Mucosa of descending colon (tissue), 3 donors: ENCODE results near the gene MACF1. TPM values are rescaled to one million over a fixed set of nuclear protein-coding genes. Genes with fewer than 3 reads are reported as not detected.

ENCODE experiments used
- ATAC-seq: fragments of 200-7000 bp; cut with Tn5 transposase; one replicate; pipeline ENCODE4 v1.9.1; 2020; ENCODE audit warnings: mild to moderate bottlenecking, moderate library complexity
- DNase-seq, 3 donors: peaks; one replicate each; pipeline ENCODE4 v3.0.0-alpha.2; 2020
- H3K36me3 ChIP-seq: fragments of 200-600 bp; one replicate; pipeline ENCODE4 v1.8.0; 2021; ENCODE audit warnings: low read depth, mild to moderate bottlenecking
- H3K4me1 ChIP-seq: fragments of 200-600 bp; one replicate; pipeline ENCODE4 v1.8.0; 2021; ENCODE audit warnings: low read depth, mild to moderate bottlenecking
- H3K4me3 ChIP-seq: fragments of 200-600 bp; one replicate; pipeline ENCODE4 v1.8.0; 2021; ENCODE audit warnings: mild to moderate bottlenecking
- H3K9me3 ChIP-seq: fragments of 200-600 bp; one replicate; pipeline ENCODE4 v1.8.0; 2021; ENCODE audit warnings: mild to moderate bottlenecking
- intact Hi-C, 2 donors: fragments of 100-400 bp; cut with DNase I in 1 of 2; cut with micrococcal nuclease in 1 of 2; formaldehyde crosslinking; loops; one replicate each; pipeline versions ENCODE4 v1.11.0 to v1.11.1; 2022; cut with DNase I, micrococcal nuclease
- total RNA-seq, 3 donors: library from RNA; stranded (reverse); fragmentation: NEBNext Ultra II Directional in 2 of 3; extraction: Animal tissue kit (Norgen Biotek cat#: 25700) in 2 of 3; gene quantifications; one replicate each; pipeline versions ENCODE4 v1.2.1 to v1.2.4, GENCODE V29; 2021 to 2023
- TF ChIP-seq, protein P1 (sequence below): fragments of 200-600 bp; IDR thresholded peaks from one replicate; pipeline ENCODE4 v1.8.0; 2022; ENCODE audit warnings: antibody characterized with exemption, mild to moderate bottlenecking
- donor health status: DM: no; HTN: no; CAD: no; lungs with moderate emphysema.
- donor health status: DM: no; HTN: no; CAD: no.
- donor health status: DM: no; HTN: yes; CAD: no.

Gene MACF1
- total RNA-seq, 3 donors from 2014 or later = 146 to 362 (median 156) TPM

DNA sequence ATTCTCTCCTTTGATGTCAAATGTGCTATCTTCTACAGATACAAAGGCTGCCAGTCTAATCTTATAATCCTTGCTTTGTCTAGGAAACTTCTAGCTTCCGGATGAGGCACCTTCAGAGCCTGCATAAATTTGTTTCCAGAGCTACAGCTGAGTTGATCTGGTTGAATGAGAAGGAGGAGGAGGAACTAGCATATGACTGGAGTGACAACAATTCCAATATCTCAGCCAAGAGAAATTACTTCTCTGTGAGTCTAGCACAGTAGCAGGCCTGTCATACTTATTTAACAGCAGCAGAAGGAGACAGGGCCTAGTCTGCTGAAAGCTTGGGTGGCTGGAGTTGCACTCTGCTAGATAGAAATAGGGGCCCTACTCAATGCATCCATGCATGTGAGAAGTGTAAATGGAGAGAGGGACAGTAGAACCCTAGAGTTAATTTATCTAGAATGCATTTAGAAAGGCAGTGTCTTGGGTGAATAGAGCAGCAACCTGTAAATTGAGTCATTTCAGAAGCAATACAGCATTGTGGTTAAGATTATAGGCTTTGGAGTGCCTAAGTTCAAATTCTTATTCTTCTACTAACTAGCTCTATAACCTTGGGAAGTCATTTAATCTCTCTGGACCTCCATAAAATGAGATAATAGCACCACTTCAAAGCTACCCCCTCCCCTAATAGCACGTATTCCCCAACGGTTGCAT, 89.0 kb downstream of the MACF1 start:
- ATAC-seq = no peak
- Histone ChIP-seq H3K9me3 (no peaks in the 10 kb centered on the region), H3K36me3 (peaks cover 5% of the 10 kb centered on the region), H3K4me1 (no peaks in the 10 kb centered on the region), H3K4me3 (no peak overlapping the region)
- intact Hi-C loops = no loop called here
- DNase-seq = no peak
- TF ChIP-seq, protein P1, sequence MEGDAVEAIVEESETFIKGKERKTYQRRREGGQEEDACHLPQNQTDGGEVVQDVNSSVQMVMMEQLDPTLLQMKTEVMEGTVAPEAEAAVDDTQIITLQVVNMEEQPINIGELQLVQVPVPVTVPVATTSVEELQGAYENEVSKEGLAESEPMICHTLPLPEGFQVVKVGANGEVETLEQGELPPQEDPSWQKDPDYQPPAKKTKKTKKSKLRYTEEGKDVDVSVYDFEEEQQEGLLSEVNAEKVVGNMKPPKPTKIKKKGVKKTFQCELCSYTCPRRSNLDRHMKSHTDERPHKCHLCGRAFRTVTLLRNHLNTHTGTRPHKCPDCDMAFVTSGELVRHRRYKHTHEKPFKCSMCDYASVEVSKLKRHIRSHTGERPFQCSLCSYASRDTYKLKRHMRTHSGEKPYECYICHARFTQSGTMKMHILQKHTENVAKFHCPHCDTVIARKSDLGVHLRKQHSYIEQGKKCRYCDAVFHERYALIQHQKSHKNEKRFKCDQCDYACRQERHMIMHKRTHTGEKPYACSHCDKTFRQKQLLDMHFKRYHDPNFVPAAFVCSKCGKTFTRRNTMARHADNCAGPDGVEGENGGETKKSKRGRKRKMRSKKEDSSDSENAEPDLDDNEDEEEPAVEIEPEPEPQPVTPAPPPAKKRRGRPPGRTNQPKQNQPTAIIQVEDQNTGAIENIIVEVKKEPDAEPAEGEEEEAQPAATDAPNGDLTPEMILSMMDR = no peak

DNA sequence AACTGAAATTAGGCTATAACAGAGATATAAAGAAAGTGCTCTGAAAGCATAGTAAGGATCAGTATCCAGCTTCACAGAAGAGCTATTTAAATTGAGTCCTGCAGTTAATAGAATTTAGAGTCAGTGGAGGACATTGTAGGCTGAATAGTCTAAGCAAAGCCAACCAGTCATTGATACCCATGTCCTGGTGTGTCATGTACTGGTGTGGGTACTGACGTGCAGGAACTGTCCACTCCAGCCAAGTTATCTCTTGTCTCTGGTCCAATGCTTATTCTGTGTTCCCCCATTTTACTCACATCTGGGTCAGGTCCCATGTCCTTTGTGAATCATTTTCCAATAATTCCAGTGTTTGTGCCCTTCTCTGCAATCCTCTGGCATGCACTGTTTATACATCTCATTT, 90.0 kb downstream of the MACF1 start:
- Histone ChIP-seq H3K4me3 (no peak overlapping the region), H3K36me3 (peaks cover 5% of the 10 kb centered on the region), H3K9me3 (no peaks in the 10 kb centered on the region), H3K4me1 (no peaks in the 10 kb centered on the region)
- ATAC-seq (no peak), DNase-seq (no peak)
- TF ChIP-seq, protein P1 = no peak
- intact Hi-C loops = no loop called here

- ATAC-seq (no peak), DNase-seq (no peak)
- TF ChIP-seq, protein P1 = no peak
- H3K9me3 ChIP-seq = no peaks in the 10 kb centered on the region
- H3K4me3 ChIP-seq = no peak overlapping the region
- H3K36me3 ChIP-seq = peaks cover 5% of the 10 kb centered on the region
- intact Hi-C loops = no loop called here
- H3K4me1 ChIP-seq = no peaks in the 10 kb centered on the region
Observed at GRCh38 chr1:39295901-39296300, 91.4 kb downstream of the MACF1 start.

DNA sequence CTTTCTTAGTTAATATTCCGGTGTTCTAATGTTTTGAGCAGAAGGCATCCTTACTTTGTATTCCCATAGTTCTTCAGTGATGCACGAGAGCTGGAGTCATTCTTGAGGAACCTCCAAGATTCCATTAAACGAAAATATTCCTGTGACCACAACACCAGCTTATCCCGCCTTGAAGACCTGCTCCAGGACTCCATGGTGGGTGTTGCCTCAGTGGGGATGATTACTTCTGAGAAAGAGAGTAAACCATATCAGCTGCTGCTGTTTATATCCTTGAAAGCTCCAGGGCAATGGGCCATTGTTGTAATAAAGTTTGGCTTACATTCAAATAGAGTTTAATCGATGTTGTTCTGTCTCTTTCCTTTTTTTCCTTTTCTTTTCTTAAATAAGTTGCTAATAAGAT, 93.1 kb downstream of the MACF1 start:
- TF ChIP-seq, protein P1 = no peak

GRCh38 chr1:39301606-39302005, 97.1 kb downstream of the MACF1 start:
- Histone ChIP-seq H3K9me3 (no peaks in the 10 kb centered on the region), H3K4me1 (no peaks in the 10 kb centered on the region), H3K4me3 (no peak overlapping the region), H3K36me3 (no peaks in the 10 kb centered on the region)
- TF ChIP-seq, protein P1 = no peak
- intact Hi-C loops = no loop called here
- ATAC-seq = no peak
- no peak for DNase-seq

More for the DNA sequence above, 93.1 kb downstream of the MACF1 start:
- no peak for ATAC-seq
- intact Hi-C loops = no loop called here
- Histone ChIP-seq H3K36me3 (no peaks in the 10 kb centered on the region), H3K4me1 (no peaks in the 10 kb centered on the region), H3K9me3 (no peaks in the 10 kb centered on the region), H3K4me3 (no peak overlapping the region)
- no peak for DNase-seq
